SK-N-SH treated with all-trans-retinoic acid at 6 μM for 48 hours (cell line): ENCODE results near the gene PDCD4.

ENCODE experiments used
- ATAC-seq: fragments of 200-7000 bp; cut with Tn5 transposase; 3 replicates; pipeline ENCODE4 v1.9.1; 2020; ENCODE audit warnings: mild to moderate bottlenecking, moderate library complexity
- ARNTL ChIP-seq: fragments of 450-650 bp; formaldehyde crosslinking; IDR thresholded peaks from 2 replicates; pipeline ENCODE4 v1.5.0; 2020; ENCODE audit warnings: low read depth, mild to moderate bottlenecking, moderate library complexity, borderline replicate concordance
- BACH2 ChIP-seq: fragments of 250-450 bp; sonication (Bioruptor Pico); IDR thresholded peaks from 2 replicates; pipeline ENCODE4 v1.9.0; 2021; ENCODE audit warnings: mild to moderate bottlenecking, borderline replicate concordance
- GLIS3 ChIP-seq: fragments of 250-450 bp; sonication (Bioruptor Pico); IDR thresholded peaks from 2 replicates; pipeline ENCODE4 v1.5.0; 2020; ENCODE audit warnings: mild to moderate bottlenecking, moderate library complexity
- ISL1 ChIP-seq: fragments of 250-450 bp; sonication (Bioruptor Pico); IDR thresholded peaks from 2 replicates; pipeline ENCODE4 v2.1.2; 2022; ENCODE audit warnings: mild to moderate bottlenecking, moderate library complexity
- OSR1 ChIP-seq: fragments of 250-450 bp; sonication (Bioruptor Pico); IDR thresholded peaks from 2 replicates; pipeline ENCODE4 v1.8.0; 2022; ENCODE audit warnings: moderate library complexity, mild to moderate bottlenecking, inconsistent platforms
- PATZ1 ChIP-seq: fragments of 250-450 bp; sonication (Bioruptor Pico); IDR thresholded peaks from 2 replicates; pipeline ENCODE4 v1.8.0; 2020; ENCODE audit warnings: mild to moderate bottlenecking, moderate library complexity, borderline replicate concordance
- PPARA ChIP-seq: fragments of 250-450 bp; sonication (Bioruptor Pico); IDR thresholded peaks from 2 replicates; pipeline ENCODE4 v1.5.0; 2020; ENCODE audit warnings: mild to moderate bottlenecking, borderline replicate concordance
- SNAI2 ChIP-seq: fragments of 250-450 bp; sonication (Bioruptor Pico); IDR thresholded peaks from 2 replicates; pipeline ENCODE4 v1.5.0; 2020; ENCODE audit warnings: mild to moderate bottlenecking, moderate library complexity
- TCF4 ChIP-seq: fragments of 250-450 bp; sonication (Bioruptor Pico); IDR thresholded peaks from 2 replicates; pipeline ENCODE4 v1.8.0; 2021; ENCODE audit warnings: mild to moderate bottlenecking, moderate library complexity, borderline replicate concordance
- TOX ChIP-seq: fragments of 250-450 bp; sonication (Bioruptor Pico); IDR thresholded peaks from 2 replicates; pipeline ENCODE4 v1.8.0; 2021; ENCODE audit warnings: mild to moderate bottlenecking, moderate library complexity, borderline replicate concordance
- TSHZ2 ChIP-seq: fragments of 250-450 bp; sonication (Bioruptor Pico); IDR thresholded peaks from 2 replicates; pipeline ENCODE4 v1.5.0; 2020; ENCODE audit warnings: mild to moderate bottlenecking, moderate library complexity
- ZC3H10 ChIP-seq: fragments of 250-450 bp; sonication (Bioruptor Pico); IDR thresholded peaks from 2 replicates; pipeline ENCODE4 v1.5.1; 2021; ENCODE audit warnings: mild to moderate bottlenecking, moderate library complexity
- ZFP3 ChIP-seq: fragments of 250-450 bp; sonication (Bioruptor Pico); IDR thresholded peaks from 2 replicates; pipeline ENCODE4 v1.5.0; 2020; ENCODE audit warnings: mild to moderate bottlenecking, moderate library complexity
- ZFP30 ChIP-seq: fragments of 450-650 bp; formaldehyde crosslinking; IDR thresholded peaks from 2 replicates; pipeline ENCODE4 v1.5.0; 2022; ENCODE audit warnings: mild to moderate bottlenecking, moderate library complexity
- ZNF70 ChIP-seq: fragments of 450-650 bp; formaldehyde crosslinking; IDR thresholded peaks from 2 replicates; pipeline ENCODE4 v1.5.0; 2020; ENCODE audit warnings: mild to moderate bottlenecking, moderate library complexity
- ZNF8 ChIP-seq: fragments of 450-650 bp; formaldehyde crosslinking; IDR thresholded peaks from 2 replicates; pipeline ENCODE4 v1.5.0; 2020; ENCODE audit warnings: mild to moderate bottlenecking, moderate library complexity
- TF ChIP-seq, protein P1 (sequence below): fragments of 250-450 bp; sonication (Bioruptor Pico); IDR thresholded peaks from 2 replicates; pipeline ENCODE4 v1.5.1; 2020; ENCODE audit warnings: low read depth, mild to moderate bottlenecking, moderate library complexity
- TF ChIP-seq, protein P2 (sequence below): fragments of 250-450 bp; sonication (Bioruptor Pico); IDR thresholded peaks from 2 replicates; pipeline ENCODE4 v1.8.0; 2021; ENCODE audit warnings: low read depth, mild to moderate bottlenecking, moderate library complexity, borderline replicate concordance
- TF ChIP-seq, protein P3 (sequence below): fragments of 250-450 bp; sonication (Bioruptor Pico); IDR thresholded peaks from 2 replicates; pipeline ENCODE4 v1.5.1; 2021; ENCODE audit warnings: mild to moderate bottlenecking, moderate library complexity

Gene PDCD4

GRCh38 chr10:110845192-110845755 lies 26.5 kb upstream of the PDCD4 start:
- no peak for ATAC-seq
- TF ChIP-seq, protein P1, sequence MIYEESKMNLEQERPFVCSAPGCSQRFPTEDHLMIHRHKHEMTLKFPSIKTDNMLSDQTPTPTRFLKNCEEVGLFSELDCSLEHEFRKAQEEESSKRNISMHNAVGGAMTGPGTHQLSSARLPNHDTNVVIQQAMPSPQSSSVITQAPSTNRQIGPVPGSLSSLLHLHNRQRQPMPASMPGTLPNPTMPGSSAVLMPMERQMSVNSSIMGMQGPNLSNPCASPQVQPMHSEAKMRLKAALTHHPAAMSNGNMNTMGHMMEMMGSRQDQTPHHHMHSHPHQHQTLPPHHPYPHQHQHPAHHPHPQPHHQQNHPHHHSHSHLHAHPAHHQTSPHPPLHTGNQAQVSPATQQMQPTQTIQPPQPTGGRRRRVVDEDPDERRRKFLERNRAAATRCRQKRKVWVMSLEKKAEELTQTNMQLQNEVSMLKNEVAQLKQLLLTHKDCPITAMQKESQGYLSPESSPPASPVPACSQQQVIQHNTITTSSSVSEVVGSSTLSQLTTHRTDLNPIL = no peak
- TF ChIP-seq PATZ1 (CRISPR knock-in tag) (no peak), ARNTL (CRISPR knock-in tag) (no peak), ZNF70 (CRISPR knock-in tag) (no peak), ZFP30 (no peak), OSR1 (CRISPR knock-in tag) (no peak), PPARA (CRISPR knock-in tag) (no peak), TSHZ2 (no peak), TCF4 (no peak), ZFP3 (CRISPR knock-in tag) (no peak), TOX (CRISPR knock-in tag) (no peak), ZNF8 (CRISPR knock-in tag) (no peak), ISL1 (CRISPR knock-in tag) (no peak), BACH2 (CRISPR knock-in tag) (no peak), GLIS3 (CRISPR knock-in tag) (no peak), ZC3H10 (CRISPR knock-in tag) (no peak), SNAI2 (CRISPR knock-in tag) (no peak)
- TF ChIP-seq, protein P2, sequence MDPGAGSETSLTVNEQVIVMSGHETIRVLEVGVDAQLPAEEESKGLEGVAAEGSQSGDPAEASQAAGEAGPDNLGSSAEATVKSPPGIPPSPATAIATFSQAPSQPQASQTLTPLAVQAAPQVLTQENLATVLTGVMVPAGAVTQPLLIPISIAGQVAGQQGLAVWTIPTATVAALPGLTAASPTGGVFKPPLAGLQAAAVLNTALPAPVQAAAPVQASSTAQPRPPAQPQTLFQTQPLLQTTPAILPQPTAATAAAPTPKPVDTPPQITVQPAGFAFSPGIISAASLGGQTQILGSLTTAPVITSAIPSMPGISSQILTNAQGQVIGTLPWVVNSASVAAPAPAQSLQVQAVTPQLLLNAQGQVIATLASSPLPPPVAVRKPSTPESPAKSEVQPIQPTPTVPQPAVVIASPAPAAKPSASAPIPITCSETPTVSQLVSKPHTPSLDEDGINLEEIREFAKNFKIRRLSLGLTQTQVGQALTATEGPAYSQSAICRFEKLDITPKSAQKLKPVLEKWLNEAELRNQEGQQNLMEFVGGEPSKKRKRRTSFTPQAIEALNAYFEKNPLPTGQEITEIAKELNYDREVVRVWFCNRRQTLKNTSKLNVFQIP (CRISPR knock-in tag) = no peak
- TF ChIP-seq, all 23 proteins: peak for 0

DNA sequence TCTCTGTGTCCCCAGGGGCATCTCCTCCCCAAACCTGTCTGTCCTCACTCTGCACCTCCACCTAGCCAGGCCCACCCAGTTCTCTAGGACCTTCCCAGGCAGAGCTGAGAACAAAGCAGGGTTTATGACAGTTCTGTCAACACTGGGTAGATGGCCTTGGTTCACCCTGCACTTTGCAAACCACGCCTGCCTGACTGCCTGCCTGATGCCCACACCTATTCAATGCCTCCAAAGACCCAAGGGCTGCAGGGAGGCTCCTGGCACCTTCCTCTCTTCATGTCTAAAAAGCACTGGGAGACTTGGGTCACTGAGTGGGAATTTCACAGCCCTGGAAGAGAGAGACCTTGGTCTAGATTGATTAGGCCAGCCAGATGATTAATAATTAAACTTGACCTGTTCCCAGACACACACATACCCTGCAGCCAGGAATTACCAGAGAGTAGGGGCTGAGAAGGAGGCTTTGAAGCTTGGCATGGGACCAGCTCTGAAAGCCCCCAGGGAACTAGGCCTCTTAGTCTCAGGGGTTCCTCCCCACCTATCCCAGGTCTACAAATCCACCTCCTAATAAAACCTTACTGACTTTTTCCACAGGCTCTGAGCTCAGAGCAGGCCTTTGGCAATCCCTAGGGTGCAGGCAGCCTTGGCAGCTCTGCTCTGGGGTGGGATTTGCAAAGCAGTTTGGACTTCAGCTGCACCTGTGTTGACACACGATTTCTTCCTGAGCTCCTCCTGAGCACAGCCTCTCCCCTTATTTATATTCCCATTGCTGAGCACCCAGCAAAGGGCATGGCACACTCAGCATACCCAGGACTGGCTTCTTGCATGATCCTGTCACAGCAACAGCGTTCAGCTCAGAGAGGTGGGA lies 25.7 kb upstream of the PDCD4 start:
- TF ChIP-seq ISL1 (CRISPR knock-in tag) = no peak
- no peak for TF ChIP-seq ARNTL (CRISPR knock-in tag)
- no peak for TF ChIP-seq PATZ1 (CRISPR knock-in tag)
- TF ChIP-seq ZFP3 (CRISPR knock-in tag) = no peak
- TF ChIP-seq, protein P3, sequence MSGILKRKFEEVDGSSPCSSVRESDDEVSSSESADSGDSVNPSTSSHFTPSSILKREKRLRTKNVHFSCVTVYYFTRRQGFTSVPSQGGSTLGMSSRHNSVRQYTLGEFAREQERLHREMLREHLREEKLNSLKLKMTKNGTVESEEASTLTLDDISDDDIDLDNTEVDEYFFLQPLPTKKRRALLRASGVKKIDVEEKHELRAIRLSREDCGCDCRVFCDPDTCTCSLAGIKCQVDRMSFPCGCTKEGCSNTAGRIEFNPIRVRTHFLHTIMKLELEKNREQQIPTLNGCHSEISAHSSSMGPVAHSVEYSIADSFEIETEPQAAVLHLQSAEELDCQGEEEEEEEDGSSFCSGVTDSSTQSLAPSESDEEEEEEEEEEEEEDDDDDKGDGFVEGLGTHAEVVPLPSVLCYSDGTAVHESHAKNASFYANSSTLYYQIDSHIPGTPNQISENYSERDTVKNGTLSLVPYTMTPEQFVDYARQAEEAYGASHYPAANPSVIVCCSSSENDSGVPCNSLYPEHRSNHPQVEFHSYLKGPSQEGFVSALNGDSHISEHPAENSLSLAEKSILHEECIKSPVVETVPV (CRISPR knock-in tag) = no peak
- TF ChIP-seq ZFP30 = no peak
- TF ChIP-seq TCF4 = no peak
- ATAC-seq = no peak
